ENCODE results near the gene BNIP5.

The BNIP5 gene

GRCh38 chr6:36269834-36270705 lies 66.6 kb downstream of the BNIP5 start, which contains the start of gene PNPLA1:
TSS of gene PNPLA1 (plus strand) at chr6:36270060. CDS start at chr6:36270460, 400 bp downstream.
- in situ Hi-C loops (cut with MboI; ENCODE audit: low sequenced_read_pairs): no loop called here

DNA sequence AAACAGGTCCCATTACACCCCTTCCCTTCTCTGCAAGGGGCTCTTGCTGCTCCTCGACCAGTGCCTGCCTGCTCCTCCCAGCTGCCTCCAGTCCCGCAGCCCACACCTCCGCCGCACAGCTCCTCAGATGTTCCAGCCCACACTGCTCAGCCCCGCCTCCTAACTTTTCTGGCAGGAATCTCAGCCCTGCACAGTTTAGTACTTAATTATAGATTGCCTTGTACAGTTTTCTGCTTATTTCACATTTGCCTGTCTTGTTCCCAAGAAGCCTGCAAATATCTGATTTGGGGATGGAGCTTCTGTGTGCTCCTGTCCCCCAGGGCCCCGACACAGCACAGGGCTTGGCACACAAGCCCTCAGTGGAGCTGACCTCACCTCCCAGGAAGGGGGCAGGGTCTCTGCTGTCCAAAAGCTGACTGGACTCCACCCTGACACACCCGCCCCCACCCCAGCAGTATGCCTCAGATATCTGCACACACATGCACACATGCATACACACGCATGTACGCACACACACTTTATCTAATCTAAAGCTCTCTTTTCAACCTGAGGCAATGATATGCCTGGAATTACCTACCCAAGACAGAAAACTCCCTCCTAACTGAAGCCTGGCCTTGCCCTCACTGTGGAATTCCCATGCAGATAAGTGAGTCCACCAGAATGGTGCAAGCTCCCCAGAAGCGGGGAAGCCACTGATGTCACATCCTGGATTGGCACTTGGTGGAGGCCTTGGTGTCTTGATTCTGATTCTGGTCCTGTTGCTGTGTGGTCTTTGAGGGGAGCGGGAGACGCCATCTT lies 68.0 kb downstream of the BNIP5 start:
- in situ Hi-C loops (cut with MboI; ENCODE audit: low sequenced_read_pairs): no loop called here

DNA sequence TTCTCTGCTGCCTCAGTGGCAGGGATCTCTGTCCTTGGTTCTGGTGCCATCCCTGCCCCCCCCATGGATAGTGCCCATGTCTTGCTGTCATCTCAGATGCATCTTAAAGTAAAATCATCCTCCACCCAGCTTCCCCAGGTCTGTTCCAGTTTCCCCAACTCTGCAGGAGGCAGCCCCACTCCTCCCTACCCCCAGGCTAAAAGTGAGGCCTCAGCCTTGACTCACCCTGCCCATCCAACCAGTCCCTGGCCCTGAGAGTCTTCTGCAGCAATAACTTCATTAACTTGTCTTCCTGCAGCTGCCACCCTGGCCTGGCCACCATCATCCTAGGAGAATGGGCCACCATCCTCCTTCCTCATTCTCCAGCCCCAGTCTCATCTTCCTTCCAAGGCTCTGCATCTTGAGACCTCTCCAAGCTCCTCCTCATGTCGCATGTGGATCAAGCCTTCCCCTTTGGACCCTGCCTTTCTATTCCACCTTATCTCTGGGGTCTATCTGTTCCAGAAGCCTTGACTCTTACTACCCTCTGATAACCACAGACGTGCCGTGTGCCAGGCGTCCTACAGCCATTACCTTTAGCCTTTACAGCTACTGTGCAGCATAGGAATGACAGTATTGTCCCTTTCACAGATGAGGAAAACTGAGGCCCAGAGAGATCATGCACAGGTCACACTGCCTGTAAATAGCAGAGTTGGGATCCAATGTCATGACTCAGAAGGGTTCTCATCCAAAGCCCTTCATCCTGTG lies 68.8 kb downstream of the BNIP5 start:
- in situ Hi-C loops (cut with MboI; ENCODE audit: low sequenced_read_pairs): no loop called here

GRCh38 chr6:36266913-36267644 lies 69.6 kb downstream of the BNIP5 start:
- in situ Hi-C loops (cut with MboI; ENCODE audit: low sequenced_read_pairs): no loop called here
